ENCODE measurements around the gene VPS16. TPM values are rescaled to one million over a fixed set of nuclear protein-coding genes. Genes with fewer than 3 reads are reported as not detected.

VPS16 gene
- total RNA-seq, 1 donor from 2014 or later: 49.9 TPM

GRCh38 chr20:2869381-2869780 lies 28.8 kb downstream of the VPS16 start:
- no peak overlapping the region for H3K4me3 Mint-ChIP-seq
- peaks cover 13% of the 10 kb centered on the region for H3K36me3 Mint-ChIP-seq
- DNase-seq (ENCODE audit: extremely low spot score, unreplicated experiment): no peak
- no peak for TF ChIP-seq CTCF (conservative IDR thresholded peaks at IDR 0.05)
- peaks cover 14% of the 10 kb centered on the region for H3K4me1 Mint-ChIP-seq (ENCODE audit: unreplicated experiment)
- H3K27ac Mint-ChIP-seq: no peak overlapping the region
- peaks cover 30% of the 10 kb centered on the region for H3K27me3 Mint-ChIP-seq
- H3K9me3 Mint-ChIP-seq: no peaks in the 10 kb centered on the region

GRCh38 chr20:2871111-2871465 lies 30.5 kb downstream of the VPS16 start:
- no peak overlapping the region for H3K27ac Mint-ChIP-seq
- peaks cover 30% of the 10 kb centered on the region for H3K27me3 Mint-ChIP-seq
- H3K4me1 Mint-ChIP-seq (ENCODE audit: unreplicated experiment): peaks cover 28% of the 10 kb centered on the region
- no peak for DNase-seq (ENCODE audit: extremely low spot score, unreplicated experiment)
- peak overlapping the region; percentile 41 for H3K4me3 Mint-ChIP-seq
- H3K36me3 Mint-ChIP-seq: peaks cover under 1% of the 10 kb centered on the region
- TF ChIP-seq CTCF (conservative IDR thresholded peaks at IDR 0.05): no peak
- H3K9me3 Mint-ChIP-seq: no peaks in the 10 kb centered on the region

GRCh38 chr20:2871661-2872458 lies 31.3 kb downstream of the VPS16 start:
- H3K4me1 Mint-ChIP-seq (ENCODE audit: unreplicated experiment): peaks cover 28% of the 10 kb centered on the region
- peak overlapping the region; percentile 94 for H3K4me3 Mint-ChIP-seq
- TF ChIP-seq CTCF (conservative IDR thresholded peaks at IDR 0.05): no peak
- DNase-seq (ENCODE audit: extremely low spot score, unreplicated experiment): no peak
- no peaks in the 10 kb centered on the region for H3K36me3 Mint-ChIP-seq
- H3K27me3 Mint-ChIP-seq: peaks cover 30% of the 10 kb centered on the region
- peak overlapping the region; percentile 46 for H3K27ac Mint-ChIP-seq
- H3K9me3 Mint-ChIP-seq: no peaks in the 10 kb centered on the region

GRCh38 chr20:2872459-2873009 lies 32.0 kb downstream of the VPS16 start:
- peak; percentile 31 for TF ChIP-seq CTCF (conservative IDR thresholded peaks at IDR 0.05)
- peaks cover 28% of the 10 kb centered on the region for H3K4me1 Mint-ChIP-seq (ENCODE audit: unreplicated experiment)
- H3K9me3 Mint-ChIP-seq: no peaks in the 10 kb centered on the region
- H3K27ac Mint-ChIP-seq: peak overlapping the region; percentile 71
- DNase-seq (ENCODE audit: extremely low spot score, unreplicated experiment): no peak
- H3K27me3 Mint-ChIP-seq: peaks cover 30% of the 10 kb centered on the region
- H3K36me3 Mint-ChIP-seq: no peaks in the 10 kb centered on the region
- peak overlapping the region; percentile 94 for H3K4me3 Mint-ChIP-seq

- TF ChIP-seq CTCF (conservative IDR thresholded peaks at IDR 0.05): peak; percentile 18
- Mint-ChIP-seq H3K27me3 (peaks cover 30% of the 10 kb centered on the region), H3K9me3 (no peaks in the 10 kb centered on the region), H3K36me3 (no peaks in the 10 kb centered on the region), H3K4me1 (ENCODE audit: unreplicated experiment) (peaks cover 28% of the 10 kb centered on the region), H3K4me3 (peak within 1 kb of the TSS; percentile 94), H3K27ac (peak within 1 kb of the TSS; percentile 71)
- peak; percentile 93 for DNase-seq (ENCODE audit: extremely low spot score, unreplicated experiment)
These were observed 32.6 kb downstream of the VPS16 start, which contains the start of gene PTPRA for GRCh38 chr20:2873010-2873746. TSS of gene PTPRA (plus strand) at chr20:2873481. CDS start at chr20:2964278, 90,797 bp downstream.
